GM18499 (cell line): ENCODE measurements around the gene CNKSR3.

Source experiments
- ATAC-seq: cut with Tn5 transposase; IDR thresholded peaks from one replicate; pipeline ENCODE4 v1.9.1; 2021; ENCODE audit warnings: moderate number of reproducible peaks; ENCODE audit not compliant: insufficient read depth, unreplicated experiment

CNKSR3 gene

DNA sequence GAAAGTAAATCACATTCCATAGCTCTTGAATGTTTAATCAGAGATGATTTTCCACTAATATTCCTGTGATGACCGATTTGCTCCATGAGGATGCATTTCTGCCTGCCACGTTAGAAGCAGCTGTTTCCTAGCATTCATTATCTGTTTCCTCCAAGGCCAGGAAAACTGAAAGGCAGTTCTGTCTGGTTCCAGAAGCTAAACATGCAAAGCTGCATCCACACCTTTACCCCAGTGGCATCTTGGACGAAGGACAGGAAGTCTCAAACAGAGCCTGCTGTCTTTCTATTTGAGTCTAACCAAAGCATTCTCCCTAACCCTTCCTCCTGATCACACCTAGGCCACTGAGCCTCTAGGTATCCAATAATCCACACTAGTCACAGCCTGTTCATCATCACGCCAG lies 27.6 kb downstream of the CNKSR3 start:
- no peak for ATAC-seq

DNA sequence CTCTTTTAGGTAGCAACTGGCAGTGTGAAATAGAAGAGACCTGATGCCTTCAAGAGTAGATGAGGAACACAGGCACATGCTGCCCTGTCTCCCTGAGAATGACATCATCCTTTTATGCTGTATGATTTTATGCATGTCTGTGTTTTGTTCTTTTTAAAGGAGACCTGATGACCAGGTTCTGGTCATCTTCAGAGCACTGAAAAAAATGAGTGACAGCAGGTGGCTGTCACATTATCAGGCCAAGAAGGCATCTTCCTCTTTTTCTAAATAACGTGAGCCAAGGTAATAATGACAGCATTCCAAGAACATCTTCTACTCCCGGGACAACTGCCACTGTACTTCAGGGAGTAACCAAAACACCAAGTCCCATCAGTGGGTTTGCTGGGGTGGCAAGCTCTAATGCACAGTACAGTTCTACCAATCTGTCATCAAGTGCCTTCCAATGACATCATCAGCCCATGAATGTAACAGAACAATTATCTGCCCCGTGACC lies 28.9 kb downstream of the CNKSR3 start:
- ATAC-seq: no peak

DNA sequence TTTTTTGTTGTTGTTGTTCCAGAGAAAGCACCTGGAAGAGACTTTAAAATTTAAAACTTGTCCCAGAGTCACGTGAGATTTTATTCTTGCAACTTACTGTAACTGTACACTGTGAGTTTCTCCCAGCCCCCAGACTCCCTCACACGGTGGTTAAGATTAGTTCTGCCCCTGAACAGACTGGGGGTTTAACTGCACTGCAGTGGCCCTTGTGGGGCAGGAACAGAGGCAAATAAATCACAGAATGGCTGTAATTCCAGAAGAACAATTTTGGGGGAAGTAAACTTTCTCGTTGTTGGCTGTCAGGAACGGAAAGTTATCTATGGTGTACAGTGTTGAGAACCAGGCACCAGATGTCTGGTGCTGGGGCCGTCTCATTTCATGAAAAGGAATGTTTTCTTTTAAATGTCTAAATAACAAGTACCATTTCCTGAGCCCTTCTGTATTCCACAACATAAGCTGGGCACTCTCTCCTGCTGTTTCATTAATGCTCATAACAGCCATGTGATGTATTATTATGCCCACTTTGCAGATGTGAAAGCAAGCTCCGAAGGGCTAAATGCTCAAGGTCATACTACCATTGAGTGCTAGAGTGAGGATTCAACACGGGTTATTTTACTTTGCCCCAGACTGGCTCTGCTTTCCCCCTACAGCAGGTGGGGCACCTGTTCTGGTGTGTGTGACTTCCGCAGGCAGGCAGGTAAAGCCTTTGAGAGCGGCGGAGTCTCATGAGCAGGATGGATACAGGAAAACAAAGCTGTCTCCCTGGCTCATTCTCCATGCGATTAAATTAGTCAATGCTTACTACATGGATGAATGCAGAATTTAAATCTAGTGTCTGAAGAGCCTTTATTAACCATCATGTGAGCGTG lies 30.5 kb downstream of the CNKSR3 start:
- no peak for ATAC-seq

DNA sequence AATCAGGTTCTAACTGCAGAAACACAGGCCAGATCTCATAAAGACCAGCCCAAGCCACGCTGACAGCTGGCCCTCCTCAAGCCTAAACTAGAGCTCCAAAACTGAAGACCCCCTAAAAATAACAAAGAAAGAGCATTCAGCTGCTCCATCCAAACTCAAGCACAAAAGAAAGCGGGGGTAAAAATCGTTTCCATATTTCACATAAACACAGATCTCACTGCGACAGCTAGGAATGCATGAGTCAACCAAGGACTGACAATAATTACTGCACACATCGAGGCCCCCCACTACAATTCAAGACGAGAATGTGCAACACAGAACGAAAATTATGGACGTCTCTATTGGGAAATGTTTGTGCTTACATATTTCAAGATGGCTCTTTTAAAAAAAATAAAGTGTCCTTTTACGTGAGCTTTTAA lies 31.1 kb downstream of the CNKSR3 start:
- no peak for ATAC-seq

DNA sequence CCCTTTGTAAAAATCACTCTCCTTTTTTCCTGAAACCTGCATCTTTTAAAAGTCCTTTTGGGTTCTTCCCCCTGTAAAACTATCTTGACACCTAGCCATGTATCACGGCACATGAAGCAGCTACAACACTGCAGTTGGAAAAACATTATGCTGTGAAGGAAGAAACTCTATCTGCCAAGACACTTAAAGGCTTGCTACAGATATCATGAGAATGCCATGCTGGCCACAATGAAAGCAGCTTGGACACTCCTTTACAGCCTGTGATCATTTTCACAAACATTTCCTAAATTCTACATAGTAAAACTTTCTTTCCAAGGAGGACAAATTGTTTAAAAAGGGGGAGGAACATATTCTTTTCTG lies 31.8 kb downstream of the CNKSR3 start:
- ATAC-seq: no peak

DNA sequence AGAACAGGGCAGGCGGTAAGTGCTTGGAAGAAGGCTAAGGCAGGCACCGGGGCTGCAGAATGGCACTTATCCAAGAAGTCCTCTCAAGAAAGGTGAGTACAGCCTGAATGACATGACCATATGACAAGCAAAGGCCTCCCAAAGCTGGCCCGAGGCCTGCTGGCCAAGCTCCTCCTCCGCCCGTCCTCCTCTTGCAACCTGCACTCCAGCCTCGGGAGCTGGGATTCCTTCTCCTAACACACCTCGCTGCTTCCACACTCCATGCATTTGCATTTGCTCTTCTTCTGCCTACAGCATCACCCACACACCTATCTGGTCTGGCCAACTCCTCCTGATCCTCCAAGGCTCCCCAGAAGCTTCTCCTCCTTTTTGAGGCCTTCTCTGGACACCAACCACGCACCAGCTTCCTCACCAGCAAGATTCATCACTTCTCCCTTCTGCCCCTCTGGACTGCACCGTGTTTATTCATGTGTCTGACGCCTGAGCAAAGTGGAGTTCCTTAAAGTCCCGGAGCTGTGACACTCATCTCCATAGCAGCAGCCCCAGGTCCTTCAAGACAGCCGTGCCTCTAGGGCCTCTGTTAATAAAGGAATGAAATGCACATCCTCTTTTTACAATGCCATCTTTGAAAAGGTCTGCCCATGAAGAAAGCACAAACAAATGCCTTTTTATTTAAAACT lies 32.3 kb downstream of the CNKSR3 start:
- no peak for ATAC-seq

DNA sequence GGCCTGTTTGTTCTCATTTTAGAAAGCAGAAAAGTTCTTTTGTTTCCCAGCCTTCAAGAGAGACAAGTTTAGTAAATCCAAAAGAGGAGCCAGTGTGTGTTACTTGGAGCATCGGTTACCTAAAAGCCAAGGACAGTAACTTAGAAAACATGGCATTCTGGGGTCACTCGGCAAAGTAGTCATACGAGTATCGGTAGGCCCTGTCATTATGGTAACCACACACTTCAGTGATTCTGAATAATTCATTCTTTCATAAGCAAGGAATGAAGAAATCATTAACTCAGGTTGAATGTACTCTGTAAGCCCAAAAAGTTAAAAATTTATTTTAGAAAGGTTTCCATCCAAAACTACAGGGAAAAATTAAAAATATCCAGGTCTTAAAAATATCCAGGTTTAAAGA lies 34.0 kb downstream of the CNKSR3 start:
- ATAC-seq: no peak

DNA sequence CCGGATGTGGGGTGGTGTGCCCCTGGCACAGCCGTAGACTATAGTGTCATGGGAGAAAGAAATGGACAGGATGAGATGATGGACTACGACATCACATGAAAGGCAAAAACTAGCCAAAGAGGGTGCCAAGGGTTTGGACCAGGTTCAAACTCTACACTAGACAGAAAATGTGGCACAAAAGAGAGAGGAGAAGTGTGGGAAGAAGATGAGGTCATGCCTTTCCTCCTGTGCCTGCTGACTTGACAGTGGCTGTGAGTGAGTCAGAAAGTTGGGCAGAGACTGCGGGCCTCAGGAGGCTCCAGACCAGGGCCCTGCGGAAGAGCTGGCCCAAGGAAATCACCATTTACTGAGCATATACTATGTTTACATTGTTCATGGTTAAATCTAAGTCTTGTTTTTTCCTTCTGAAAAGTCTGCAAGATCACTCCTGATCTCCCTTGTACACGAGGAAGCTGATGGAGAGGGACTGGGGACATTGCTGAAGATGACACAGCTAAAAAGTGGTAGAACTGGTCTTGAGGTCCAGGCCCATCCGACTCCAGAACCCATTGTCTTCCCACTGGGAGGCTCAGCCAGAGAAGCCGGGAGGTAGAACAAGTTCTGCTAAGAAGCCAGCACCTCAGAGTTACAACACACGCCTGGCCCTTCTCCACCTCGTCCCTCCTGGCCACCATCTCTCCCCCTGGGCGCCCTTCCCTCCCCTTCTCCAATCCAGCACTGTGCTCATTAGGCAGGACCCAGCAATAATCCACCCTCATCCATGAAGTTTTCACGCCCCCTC lies 35.6 kb downstream of the CNKSR3 start:
- ATAC-seq: no peak

DNA sequence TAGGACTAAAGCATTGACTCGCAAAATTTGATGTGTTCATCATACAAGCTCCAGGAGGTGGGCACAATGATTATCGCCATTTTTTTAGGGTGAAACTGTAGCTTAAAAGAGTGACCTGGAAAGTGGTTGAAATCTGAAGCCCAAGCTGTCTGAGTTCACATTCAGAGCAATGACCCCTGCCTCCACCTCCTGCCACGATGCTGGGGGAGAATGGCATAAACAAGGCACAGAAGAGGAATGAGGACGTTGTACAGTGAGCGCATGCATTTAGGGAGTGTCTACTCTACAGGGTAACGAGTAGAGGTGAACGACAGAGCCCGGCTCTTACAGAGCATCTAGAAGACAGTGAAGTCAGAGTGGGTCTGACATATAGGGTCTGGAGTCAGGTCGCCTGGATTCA lies 37.2 kb downstream of the CNKSR3 start:
- no peak for ATAC-seq

DNA sequence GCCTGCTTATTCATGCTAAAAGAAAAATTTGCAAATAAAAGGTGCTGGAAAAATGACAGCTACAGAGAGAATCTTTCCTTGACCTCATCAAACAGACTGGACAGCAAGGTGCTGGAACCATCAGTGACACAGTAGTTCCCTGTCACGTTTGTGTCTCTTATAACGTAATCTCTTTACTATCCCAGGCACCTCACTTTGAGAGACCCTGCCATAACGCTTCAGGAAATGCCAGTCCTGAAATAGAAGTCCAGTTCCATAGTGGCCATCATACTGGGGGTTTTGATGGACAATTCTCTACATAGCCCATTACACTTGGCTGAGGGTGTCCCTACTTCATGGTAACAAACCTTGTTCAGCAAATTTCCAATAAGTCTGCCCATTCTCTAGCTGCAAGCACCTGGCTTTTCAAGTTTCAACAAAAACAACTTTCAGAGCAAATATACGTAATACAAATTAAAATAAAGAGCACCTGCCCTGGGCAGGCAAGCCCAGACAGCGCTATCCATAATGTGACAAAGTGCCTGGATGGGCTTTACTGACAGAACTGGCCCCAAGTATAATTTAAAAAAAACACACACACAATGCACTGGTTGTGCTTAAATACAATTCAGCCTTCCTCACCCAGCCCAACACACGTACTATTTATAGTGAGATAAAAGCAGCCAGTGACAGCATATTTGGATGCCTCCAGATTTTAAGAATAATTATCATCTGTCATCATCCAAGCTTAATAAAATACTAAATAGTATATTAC lies 38.7 kb downstream of the CNKSR3 start:
- no peak for ATAC-seq

DNA sequence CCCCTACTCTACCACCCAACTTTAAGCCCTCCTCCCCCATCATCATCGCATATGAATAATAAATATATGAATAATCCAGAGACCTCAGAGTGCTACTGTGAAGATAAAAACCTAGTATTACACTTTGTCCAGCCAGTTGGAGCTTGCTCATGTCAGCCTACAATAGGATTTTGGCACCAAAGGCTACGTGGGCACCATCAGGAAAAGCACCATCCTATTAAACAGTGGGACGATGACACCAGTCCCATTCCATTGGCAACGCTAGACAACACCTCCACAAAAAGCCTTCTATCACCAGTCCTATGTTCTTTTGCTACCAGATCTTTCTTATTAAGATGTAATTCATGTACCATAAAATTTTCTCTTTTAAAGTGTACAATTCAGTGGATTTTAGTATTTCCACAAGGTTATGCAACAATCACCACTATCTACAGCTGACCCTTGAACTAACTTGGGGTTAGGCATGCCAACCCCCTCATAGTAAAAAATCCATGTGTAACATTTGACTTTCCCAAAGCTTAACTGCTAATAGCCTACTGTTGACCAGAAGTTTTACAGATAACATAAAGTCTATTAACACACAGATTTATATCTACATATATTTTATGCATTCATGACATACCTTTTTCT lies 41.1 kb downstream of the CNKSR3 start:
- ATAC-seq: no peak

DNA sequence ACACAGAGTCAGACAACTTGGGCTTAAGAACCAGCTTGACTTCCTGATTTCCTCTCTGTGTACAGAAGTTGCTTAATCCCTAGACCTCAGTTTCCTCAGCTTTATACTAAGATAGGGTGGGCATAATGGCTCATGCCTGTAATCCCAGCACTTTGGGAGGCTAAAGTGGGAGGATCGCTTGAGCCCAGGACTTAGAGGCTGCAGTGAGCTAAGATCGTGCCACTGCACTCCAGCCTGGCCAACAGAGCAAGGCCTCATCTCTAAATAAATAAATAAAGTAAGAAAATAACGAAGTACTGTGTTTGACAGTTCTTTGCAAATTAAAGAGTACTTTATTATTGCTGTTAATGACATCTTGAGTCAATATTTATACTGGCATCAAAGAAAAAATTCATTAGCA lies 41.7 kb downstream of the CNKSR3 start:
- no peak for ATAC-seq

DNA sequence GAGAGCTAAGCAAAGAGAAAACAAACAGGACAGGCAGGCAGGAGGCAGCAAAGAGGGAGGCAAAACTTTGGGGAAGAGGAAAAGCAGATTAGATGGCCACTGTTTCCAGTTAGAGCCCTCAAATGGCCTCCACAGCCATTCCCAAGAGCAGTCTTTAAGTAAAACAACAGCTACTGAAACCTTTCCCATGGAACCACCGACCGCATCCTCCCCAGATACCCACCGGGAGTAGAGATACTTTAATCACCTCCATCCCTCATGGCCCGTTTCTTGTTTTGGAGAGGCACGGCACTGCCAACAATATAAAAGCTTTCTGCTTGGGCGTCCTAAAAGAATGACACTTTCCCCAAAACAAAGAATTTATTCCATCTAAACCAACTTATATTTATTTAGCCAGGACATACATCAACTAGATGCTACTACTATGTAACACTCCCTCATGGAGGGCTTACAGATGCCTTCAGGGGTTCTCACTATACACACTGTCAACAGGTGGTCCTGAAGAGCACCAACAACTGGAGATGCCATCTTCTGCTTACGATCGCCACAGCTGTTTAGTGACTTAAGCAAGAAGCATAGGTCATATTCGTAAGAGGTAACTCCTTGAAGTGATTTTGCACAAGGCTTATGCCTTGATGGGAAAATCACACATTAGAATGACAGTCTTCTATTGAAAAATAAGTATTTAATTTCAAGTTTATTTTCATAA lies 43.4 kb downstream of the CNKSR3 start:
- ATAC-seq: no peak

DNA sequence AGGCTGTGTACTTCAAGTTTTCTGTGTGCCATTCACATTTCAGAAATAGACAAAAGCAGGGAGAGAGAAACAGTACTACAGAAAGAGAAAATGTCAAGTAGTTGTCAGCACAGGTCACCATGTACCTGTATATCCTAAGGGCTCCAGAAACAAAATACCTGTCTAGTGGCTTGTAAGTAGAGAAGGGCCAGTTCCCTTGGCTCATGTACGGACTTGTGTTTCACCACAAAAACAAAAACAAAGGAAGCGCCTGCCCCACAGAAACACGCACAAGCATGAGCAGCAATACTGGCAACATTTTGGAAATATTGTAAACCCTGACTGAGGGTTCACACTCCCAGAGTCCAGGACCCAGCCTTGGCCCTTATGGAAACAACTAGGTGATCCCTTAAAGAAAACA lies 44.3 kb downstream of the CNKSR3 start:
- no peak for ATAC-seq

DNA sequence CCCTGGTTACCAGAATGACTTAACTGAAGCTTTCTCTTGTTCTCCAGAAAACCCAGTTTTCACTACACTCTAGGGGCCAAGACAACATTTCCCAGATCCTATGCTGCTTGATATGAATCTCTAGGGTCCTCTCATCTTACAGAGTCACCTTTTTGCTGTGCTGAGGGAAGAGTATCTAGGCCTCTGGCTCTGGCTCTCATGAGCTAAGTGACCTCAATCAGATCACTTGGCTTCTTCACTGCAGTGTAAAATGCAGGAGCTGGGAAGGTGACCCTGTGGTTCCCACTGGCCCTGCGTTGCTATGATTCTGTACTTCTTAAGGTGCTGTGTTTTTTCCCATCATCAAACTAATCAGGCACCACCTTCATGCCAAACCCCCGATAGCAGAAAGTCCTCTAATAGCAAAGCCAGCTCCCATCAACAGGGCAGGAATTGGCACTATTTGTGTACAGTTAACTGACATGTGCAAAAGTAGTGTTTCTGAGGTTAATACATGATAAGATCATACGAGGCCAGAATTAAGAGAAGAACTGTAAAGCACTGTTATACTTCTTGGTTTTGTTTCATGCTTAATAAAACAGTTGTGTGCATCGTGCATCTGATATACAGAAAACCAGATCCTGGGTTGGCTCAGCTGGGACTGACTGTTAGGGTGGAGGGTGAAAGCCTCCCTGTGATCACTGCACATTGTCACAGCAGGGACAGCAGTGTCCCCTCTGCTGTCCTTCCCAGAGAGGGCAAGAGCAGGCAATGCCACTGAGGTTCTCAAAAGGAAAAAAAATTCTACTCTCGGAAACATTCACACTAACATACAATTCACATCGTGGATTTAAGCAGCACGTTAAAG lies 46.7 kb downstream of the CNKSR3 start:
- no peak for ATAC-seq

DNA sequence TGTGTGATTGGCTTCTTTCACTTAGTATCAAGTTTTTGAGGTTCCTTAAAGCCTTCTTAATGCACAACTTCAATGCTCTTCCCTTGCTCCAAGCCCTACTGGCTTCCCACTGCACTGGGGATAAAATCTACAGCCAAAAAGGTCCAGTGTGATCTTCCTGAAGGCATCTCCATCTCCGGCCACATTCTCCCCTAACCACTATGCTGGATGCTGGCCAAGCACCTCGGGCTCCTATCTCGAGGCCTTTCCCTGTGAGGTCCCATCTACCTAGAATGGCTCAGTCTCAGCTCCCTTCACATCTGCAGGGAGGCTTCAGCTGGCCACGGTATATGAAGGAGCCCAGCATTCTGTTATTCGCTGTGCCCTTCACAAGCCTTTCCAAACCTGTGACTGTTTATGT lies 48.1 kb downstream of the CNKSR3 start:
- no peak for ATAC-seq

DNA sequence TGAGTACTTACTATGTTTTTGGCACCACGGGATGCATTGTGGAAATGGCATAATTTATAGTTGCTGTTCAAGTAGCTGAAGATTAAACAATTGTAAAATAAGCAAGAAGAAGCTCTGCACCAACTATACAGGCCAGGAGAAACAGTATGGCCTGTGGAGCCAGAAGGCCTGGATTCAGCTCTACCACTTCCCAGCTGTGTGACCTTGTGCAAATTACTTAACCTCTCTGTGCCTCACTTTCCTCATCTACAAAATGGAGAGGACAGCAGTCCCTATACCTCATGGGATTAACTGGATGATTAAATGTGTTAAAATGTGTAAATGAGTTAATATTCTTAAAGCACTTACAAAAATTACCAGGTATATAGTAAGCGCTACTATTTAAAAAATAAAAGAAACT lies 49.1 kb downstream of the CNKSR3 start:
- ATAC-seq: no peak

DNA sequence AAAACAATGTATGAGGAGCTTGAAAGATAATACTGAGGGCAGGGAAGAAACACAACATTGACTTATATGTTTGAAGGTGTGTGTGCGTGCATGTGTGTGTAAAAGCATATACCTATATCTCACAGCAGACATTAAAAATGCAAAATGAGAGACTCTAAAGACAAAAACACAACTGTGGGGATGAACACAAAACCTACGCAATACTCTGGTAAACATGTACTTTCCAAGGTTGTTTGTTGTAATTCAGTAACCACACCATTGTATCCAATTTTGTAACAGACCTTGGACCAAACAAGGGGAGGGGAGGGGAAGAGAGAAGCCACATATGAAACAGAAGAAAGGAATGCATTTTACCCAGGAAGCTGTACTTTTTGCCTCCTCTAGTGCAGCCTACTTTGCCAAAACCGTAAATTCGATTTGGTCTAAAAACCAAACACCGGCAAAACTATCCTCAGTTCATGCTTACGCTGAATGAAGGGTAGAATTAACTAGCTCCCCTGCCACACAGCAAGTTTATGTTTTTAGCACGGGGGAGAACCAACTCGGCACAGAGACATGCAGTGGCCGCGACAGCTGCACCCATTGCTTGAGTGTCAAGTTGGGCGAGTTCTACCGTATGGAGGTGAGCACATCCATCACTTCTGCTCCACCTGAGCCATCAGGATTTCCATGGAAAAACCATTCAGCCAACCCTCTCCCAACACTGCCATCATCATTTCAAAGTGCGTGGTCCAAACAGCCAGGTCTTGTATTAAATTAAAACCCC lies 50.0 kb downstream of the CNKSR3 start:
- no peak for ATAC-seq
